GM21390 (cell line): ENCODE measurements around the gene OR51M1.
"Not testable (repeated sequence)": the region's sequence is repeated elsewhere in the genome, so short reads cannot be mapped to it uniquely, and the experiment has no call there.

Experiments used
- ATAC-seq: cut with Tn5 transposase; IDR thresholded peaks from one replicate; pipeline ENCODE4 v1.9.1; 2021; ENCODE audit not compliant: unreplicated experiment

Gene OR51M1

GRCh38 chr11:5383576-5383975 is at the start of gene OR51M1:
Gene OR51M1 (plus strand): TSS chr11:5383812. CDS start chr11:5389399, 5,587 bp downstream.
- ATAC-seq: no peak

- no peak for ATAC-seq
These were observed 48.4 kb upstream of the OR51M1 start for GRCh38 chr11:5335170-5335569.

GRCh38 chr11:5336331-5336730 is 47.3 kb upstream of the OR51M1 start:
- ATAC-seq: no peak

GRCh38 chr11:5337253-5337652 is 46.4 kb upstream of the OR51M1 start:
- ATAC-seq: not testable (repeated sequence)

- peak; percentile 69 for ATAC-seq
These were observed 43.8 kb upstream of the OR51M1 start for GRCh38 chr11:5339771-5340322.

- ATAC-seq: no peak
These were observed 39.9 kb upstream of the OR51M1 start, which contains the start of gene OR51B5 for GRCh38 chr11:5343474-5344335. Gene OR51B5 (minus strand): TSS chr11:5343524. CDS start chr11:5343524, 0 bp downstream.

GRCh38 chr11:5345831-5346230 is 37.8 kb upstream of the OR51M1 start:
- ATAC-seq: no peak

GRCh38 chr11:5348551-5349194 is 34.9 kb upstream of the OR51M1 start:
- ATAC-seq: no peak

GRCh38 chr11:5349550-5349949 is 34.1 kb upstream of the OR51M1 start:
- no peak for ATAC-seq

GRCh38 chr11:5351208-5351607 is 32.4 kb upstream of the OR51M1 start, which contains the start of gene OR51B6:
Gene OR51B6 (plus strand): TSS chr11:5351508. CDS start chr11:5351508, 0 bp downstream.
- ATAC-seq: no peak

GRCh38 chr11:5356031-5356430 is 27.6 kb upstream of the OR51M1 start:
- ATAC-seq: not testable (repeated sequence)

GRCh38 chr11:5362017-5362625 is 21.5 kb upstream of the OR51M1 start:
- no peak for ATAC-seq

GRCh38 chr11:5363679-5364078 is 19.9 kb upstream of the OR51M1 start:
- ATAC-seq: no peak

GRCh38 chr11:5364214-5364613 is 19.4 kb upstream of the OR51M1 start:
- no peak for ATAC-seq

GRCh38 chr11:5366365-5366764 is 17.2 kb upstream of the OR51M1 start:
- not testable (repeated sequence) for ATAC-seq

GRCh38 chr11:5366856-5367255 is 16.8 kb upstream of the OR51M1 start:
- ATAC-seq: no peak

- no peak for ATAC-seq
These were observed 16.1 kb upstream of the OR51M1 start for GRCh38 chr11:5367448-5368074.

- ATAC-seq: no peak
These were observed 15.0 kb upstream of the OR51M1 start for GRCh38 chr11:5368502-5369043.

GRCh38 chr11:5369789-5370188 is 13.8 kb upstream of the OR51M1 start:
- no peak for ATAC-seq

GRCh38 chr11:5380740-5381342 is 2.8 kb upstream of the OR51M1 start:
- ATAC-seq: peak; percentile 90
